AG04449 (cell line): ENCODE measurements around the gene EIF3I.

Experiments
- CTCF ChIA-PET: fragments of 350-600 bp; formaldehyde crosslinking; extraction: SDS; loops from one replicate; lab custom pipeline; 2021; ENCODE audit warnings: antibody characterized with exemption; lab: Yijun Ruan, JAX
- POLR2A ChIA-PET: fragments of 400-600, 350-600 bp; formaldehyde crosslinking; extraction: SDS; loops from one replicate; lab custom pipeline; 2020; ENCODE audit warnings: antibody characterized with exemption, inconsistent platforms; lab: Yijun Ruan, JAX
- DNase-seq: peaks from one replicate; pipeline ENCODE4 v3.0.0-alpha.2; 2010; ENCODE audit warnings: low read depth, low spot score
- H3K4me3 ChIP-seq: 2 replicates; pipeline ENCODE4 v1.5.1; 2011; ENCODE audit warnings: low read depth, mild to moderate bottlenecking, control low read depth, low read length
- TF ChIP-seq, protein P1 (sequence below): IDR thresholded peaks from one replicate; pipeline ENCODE4 v1.5.1; 2011; ENCODE audit warnings: mild to moderate bottlenecking, moderate library complexity, low read length, control low read depth, inconsistent platforms; ENCODE audit not compliant: insufficient read depth; ENCODE audit errors: missing control alignments

The EIF3I gene

DNA sequence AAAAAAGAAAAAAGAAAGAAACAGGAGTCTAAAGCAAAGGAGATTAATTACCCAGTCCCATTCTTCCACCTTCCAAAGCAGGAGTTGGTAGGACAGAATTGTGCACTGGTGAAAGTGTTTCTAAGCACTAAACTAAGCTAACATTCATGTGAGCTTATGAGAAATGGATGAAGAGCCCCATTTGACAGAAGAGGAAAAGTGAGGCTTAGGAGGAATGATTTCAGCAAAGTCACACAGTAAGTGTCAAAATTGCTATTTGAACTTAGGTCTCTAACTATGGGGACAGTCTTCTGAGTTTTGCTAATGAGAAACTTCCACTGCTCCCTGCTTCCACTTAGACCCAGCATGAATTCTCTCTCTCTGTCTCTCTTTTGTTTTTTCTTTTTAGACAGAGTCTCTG lies 47.5 kb downstream of the EIF3I start:
- DNase-seq, result no peak
- CTCF ChIA-PET, result interaction anchor here (1.4 to 2.4 kb wide), 2 partner anchors 18 to 22 kb away, joined by 3 to 8 read pairs; partner anchors contain the start of gene FAM167B
- H3K4me3 ChIP-seq, result no peak overlapping the region
- POLR2A ChIA-PET, result no interaction called here
- TF ChIP-seq, protein P1, sequence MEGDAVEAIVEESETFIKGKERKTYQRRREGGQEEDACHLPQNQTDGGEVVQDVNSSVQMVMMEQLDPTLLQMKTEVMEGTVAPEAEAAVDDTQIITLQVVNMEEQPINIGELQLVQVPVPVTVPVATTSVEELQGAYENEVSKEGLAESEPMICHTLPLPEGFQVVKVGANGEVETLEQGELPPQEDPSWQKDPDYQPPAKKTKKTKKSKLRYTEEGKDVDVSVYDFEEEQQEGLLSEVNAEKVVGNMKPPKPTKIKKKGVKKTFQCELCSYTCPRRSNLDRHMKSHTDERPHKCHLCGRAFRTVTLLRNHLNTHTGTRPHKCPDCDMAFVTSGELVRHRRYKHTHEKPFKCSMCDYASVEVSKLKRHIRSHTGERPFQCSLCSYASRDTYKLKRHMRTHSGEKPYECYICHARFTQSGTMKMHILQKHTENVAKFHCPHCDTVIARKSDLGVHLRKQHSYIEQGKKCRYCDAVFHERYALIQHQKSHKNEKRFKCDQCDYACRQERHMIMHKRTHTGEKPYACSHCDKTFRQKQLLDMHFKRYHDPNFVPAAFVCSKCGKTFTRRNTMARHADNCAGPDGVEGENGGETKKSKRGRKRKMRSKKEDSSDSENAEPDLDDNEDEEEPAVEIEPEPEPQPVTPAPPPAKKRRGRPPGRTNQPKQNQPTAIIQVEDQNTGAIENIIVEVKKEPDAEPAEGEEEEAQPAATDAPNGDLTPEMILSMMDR, result no peak

DNA sequence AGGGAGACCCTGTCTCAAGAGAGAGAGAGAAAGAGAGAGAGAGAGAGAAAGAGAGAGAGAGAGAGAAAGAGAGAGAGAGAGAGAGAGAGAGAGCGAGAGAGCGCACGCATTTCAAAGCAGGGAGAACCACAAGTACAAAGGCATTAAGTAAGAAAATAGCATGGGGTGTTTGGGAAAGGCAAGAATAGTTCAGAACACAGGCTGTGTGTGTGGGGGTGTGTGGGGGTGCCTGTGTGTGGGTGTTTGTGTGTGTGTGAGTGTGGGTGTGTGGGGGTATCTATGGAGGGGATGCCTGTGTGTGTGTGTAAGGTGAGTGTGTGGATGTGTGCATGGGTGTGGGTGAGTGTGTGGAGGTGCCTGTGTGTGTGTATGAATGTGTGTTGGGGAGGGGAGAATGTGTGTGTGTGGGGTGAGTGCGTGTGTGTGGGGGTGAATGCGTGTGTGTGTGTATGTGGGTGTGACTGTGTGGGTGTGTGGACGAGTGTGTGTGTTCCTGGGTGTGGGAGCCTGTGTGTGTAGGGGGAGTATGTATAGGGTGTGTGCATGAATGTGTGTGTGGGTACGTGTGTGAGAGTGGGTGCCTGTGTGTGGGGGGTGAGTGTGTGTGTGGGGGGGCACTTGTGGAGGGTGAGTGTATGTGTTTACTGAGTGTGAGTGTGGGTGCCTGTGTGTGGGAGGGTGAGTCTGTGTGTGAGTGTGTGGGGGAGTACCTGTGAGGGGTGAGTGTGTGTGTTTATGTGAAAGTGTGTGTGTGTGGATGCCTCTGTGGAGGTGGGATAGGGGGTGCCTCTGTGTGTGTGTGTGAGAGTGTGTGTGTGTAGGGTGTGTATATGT lies 50.6 kb downstream of the EIF3I start:
- no peak for DNase-seq
- POLR2A ChIA-PET, result no interaction called here
- CTCF ChIA-PET, result interaction anchor here (2.2 kb wide), 1 partner anchor 25 kb away, joined by 8 read pairs; the partner anchor contains the start of gene FAM167B
- H3K4me3 ChIP-seq, result no peak overlapping the region
- TF ChIP-seq, protein P1, result no peak

DNA sequence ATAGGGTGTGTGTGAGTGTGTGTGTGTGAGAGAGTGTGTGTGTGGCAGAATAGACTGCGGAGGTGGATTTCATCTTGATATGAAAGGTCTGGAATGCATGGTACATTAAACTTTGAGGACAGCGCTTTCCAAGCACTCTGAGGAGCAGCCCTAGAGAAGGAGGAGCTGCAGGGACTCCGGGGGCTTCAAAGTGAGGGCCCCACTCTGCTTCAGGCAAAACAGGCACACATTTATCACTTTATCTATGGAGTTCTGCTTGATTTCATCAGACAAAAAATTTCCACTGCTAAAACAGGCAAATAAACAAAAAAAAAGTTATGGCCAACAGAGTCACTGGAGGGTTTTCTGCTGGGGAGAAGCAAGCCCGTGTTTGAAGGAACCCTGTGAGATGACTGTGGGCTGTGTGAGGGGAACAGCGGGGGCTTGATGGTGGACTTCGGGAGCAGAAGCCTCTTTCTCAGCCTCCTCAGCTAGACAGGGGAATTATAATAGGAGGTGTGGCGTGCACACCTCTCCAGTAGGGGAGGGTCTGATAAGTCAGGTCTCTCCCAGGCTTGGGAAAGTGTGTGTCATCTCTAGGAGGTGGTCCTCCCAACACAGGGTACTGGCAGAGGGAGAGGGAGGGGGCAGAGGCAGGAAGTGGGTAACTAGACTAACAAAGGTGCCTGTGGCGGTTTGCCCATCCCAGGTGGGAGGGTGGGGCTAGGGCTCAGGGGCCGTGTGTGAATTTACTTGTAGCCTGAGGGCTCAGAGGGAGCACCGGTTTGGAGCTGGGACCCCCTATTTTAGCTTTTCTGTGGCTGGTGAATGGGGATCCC lies 51.4 kb downstream of the EIF3I start:
- ChIA-PET POLR2A (no interaction called here), CTCF (interaction anchor here (2.2 kb wide), 1 partner anchor 26 kb away, joined by 8 read pairs; the partner anchor contains the start of gene FAM167B)
- no peak for DNase-seq
- TF ChIP-seq, protein P1, result no peak
- H3K4me3 ChIP-seq, result no peak overlapping the region

DNA sequence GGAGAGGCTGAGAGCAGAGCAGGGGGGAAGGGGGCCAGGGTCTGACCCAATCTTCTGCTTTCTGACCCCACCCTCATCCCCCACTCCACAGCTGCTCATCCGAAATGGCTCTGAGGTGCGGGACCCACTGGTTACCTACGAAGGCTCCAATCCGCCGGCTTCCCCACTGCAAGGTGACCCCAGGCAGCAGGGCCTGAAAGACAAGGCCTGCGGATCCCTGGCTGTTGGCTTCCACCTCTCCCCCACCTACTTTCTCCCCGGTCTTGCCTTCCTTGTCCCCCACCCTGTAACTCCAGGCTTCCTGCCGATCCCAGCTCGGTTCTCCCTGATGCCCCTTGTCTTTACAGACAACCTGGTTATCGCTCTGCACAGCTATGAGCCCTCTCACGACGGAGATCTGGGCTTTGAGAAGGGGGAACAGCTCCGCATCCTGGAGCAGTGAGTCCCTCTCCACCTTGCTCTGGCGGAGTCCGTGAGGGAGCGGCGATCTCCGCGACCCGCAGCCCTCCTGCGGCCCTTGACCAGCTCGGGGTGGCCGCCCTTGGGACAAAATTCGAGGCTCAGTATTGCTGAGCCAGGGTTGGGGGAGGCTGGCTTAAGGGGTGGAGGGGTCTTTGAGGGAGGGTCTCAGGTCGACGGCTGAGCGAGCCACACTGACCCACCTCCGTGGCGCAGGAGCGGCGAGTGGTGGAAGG lies 52.6 kb downstream of the EIF3I start:
- TF ChIP-seq, protein P1, result no peak
- DNase-seq, result no peak
- ChIA-PET POLR2A (no interaction called here), CTCF (interaction anchor here (2.2 kb wide), 1 partner anchor 27 kb away, joined by 8 read pairs; the partner anchor contains the start of gene FAM167B)
- H3K4me3 ChIP-seq, result no peak overlapping the region

DNA sequence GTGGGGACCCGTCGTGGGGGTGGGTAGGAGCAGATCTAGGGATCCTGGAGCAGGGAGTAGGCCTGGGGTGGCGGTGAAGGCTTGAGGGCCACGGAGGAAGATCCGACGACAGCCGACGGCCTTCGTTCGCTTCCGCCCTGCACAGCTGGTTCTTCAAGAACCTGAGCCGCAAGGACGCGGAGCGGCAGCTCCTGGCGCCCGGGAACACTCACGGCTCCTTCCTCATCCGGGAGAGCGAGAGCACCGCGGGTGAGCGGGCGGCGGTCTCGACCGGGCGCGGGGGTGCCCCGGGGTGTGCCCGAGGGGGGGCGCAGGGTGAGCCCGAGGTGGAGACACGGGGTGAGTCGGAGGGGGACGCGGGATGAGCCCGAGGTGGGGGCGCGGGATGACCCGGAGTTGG lies 53.2 kb downstream of the EIF3I start:
- ChIA-PET CTCF (no interaction called here), POLR2A (no interaction called here)
- H3K4me3 ChIP-seq, result no peak overlapping the region
- TF ChIP-seq, protein P1, result no peak
- no peak for DNase-seq
